ENCODE measurements around the gene TCOF1. TPM values are rescaled to one million over a fixed set of nuclear protein-coding genes. Genes with fewer than 3 reads are reported as not detected.

The TCOF1 gene
- total RNA-seq: 10 to 100 TPM; 17.5 to 18.1 TPM

DNA sequence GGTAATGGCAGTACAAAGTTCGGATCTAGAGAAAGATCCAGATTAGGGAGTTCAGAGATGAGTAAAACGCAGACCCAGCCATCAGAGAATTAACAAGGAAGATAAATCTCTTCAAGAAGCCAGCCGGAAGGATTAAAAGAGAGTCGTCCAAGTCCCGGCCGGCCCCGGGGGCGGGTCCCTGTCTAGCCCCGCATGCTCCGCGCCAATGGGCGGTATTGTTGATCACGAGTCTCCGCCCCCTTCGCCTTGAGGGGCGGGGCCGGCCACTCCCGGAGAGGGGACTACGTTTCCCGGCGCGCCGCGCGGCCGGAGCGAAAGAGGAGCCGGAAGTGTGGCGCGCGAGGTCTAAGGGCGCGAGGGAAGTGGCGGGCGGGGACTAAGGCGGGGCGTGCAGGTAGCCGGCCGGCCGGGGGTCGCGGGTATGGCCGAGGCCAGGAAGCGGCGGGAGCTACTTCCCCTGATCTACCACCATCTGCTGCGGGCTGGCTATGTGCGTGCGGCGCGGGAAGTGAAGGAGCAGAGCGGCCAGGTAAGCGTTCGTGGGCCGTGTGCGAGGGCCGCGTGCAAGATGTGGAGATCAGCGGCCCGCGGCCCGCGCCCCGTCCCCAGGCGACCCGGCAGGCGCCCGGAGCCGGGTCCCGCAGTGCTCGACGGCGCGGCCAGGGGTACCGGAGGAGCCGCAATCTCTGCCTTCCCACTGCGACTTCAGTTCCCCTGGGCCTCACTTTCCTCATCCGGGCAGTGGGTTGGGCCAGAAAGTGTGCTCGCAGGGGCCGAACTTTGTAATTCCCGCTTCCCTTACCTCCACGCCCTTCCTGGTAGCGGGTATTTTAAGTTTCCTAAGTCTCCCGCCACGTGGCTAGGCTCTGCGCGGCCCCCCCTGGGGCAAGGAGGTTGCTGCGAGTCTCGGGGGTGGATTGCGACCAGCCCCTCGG, at the start of gene TCOF1:
TCOF1 (plus strand) TSS at position 372 of the 935 bp plus-strand sequence; CDS start at position 422, 50 bp downstream.
- peaks cover 16% of the 10 kb centered on the region for H3K36me3 ChIP-seq
- H3K27me3 ChIP-seq: no peaks in the 10 kb centered on the region
- no peak for TF ChIP-seq CTCF (IDR thresholded peaks at IDR 0.05)
- no peaks in the 10 kb centered on the region for H3K9me3 ChIP-seq
- peak; percentile 96 for DNase-seq (ENCODE audit: low spot score)
- H3K27ac ChIP-seq: peak within 1 kb of the TSS; percentile 42 to 78
- peak within 1 kb of the TSS; percentile 86 to 99 for H3K4me3 ChIP-seq
- peaks cover 0 to 21% of the 10 kb centered on the region in 2 donors for H3K4me1 ChIP-seq

DNA sequence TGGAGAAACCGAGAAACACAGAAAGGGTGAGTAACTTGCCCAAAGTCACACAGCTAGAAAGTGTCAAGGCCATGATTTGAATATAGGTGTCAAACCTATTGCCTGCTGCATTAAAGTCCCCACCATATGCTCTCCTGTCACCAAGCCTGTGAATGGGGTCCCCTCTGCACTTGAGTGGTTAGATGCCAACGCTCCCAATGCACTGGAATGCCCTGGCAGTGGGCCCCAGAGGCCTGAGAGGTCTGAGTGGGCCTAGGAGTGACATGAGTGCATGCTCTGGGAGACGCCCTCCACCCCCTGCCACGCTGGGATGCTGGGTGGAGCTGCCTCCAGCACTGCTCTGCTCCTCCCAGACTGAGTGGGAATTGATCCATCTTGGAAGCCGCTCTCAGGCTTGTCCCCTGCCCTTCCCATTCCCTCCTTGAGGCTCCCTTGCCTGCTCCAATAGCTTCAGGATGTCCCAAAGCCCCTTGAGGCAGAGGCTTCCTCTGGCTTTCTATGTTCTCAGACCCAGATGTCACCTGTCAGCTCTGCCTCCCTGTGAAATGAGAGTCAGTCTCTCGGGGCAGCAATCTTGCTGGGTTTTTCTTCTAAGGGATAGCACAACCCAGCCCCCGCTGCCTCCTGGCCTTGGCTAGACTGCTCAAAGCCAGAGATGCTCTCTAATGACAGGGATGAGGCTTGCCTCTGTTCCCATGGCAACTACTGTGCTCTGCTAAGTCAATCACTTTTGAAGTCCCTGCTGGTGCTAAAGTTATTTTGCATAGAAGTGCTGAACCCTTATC, 48.2 kb upstream of the TCOF1 start:
- Histone ChIP-seq H3K36me3 (no peaks in the 10 kb centered on the region), H3K27ac (no peak overlapping the region), H3K4me3 (no peak overlapping the region), H3K4me1 (no peaks in the 10 kb centered on the region), H3K9me3 (no peaks in the 10 kb centered on the region), H3K27me3 (no peaks in the 10 kb centered on the region)
- TF ChIP-seq CTCF (IDR thresholded peaks at IDR 0.05): no peak
- no peak for DNase-seq (ENCODE audit: low spot score)

- Histone ChIP-seq H3K27me3 (no peaks in the 10 kb centered on the region), H3K36me3 (no peaks in the 10 kb centered on the region), H3K27ac (no peak overlapping the region), H3K4me1 (no peaks in the 10 kb centered on the region), H3K4me3 (no peak overlapping the region), H3K9me3 (no peaks in the 10 kb centered on the region)
- no peak for TF ChIP-seq CTCF (IDR thresholded peaks at IDR 0.05)
- DNase-seq (ENCODE audit: low spot score): no peak
These were observed 47.6 kb upstream of the TCOF1 start for GRCh38 chr5:150309886-150310239.

GRCh38 chr5:150310246-150310645, 47.3 kb upstream of the TCOF1 start:
- Histone ChIP-seq H3K27me3 (no peaks in the 10 kb centered on the region), H3K4me1 (no peaks in the 10 kb centered on the region), H3K4me3 (no peak overlapping the region), H3K27ac (no peak overlapping the region), H3K9me3 (no peaks in the 10 kb centered on the region), H3K36me3 (no peaks in the 10 kb centered on the region)
- TF ChIP-seq CTCF (IDR thresholded peaks at IDR 0.05): no peak
- no peak for DNase-seq (ENCODE audit: low spot score)

- Histone ChIP-seq H3K4me1 (no peaks in the 10 kb centered on the region), H3K27me3 (no peaks in the 10 kb centered on the region), H3K4me3 (no peak overlapping the region), H3K27ac (no peak overlapping the region), H3K36me3 (no peaks in the 10 kb centered on the region), H3K9me3 (no peaks in the 10 kb centered on the region)
- no peak for DNase-seq (ENCODE audit: low spot score)
- no peak for TF ChIP-seq CTCF (IDR thresholded peaks at IDR 0.05)
These were observed 46.3 kb upstream of the TCOF1 start for GRCh38 chr5:150311015-150311692.

All from right atrium auricular region (tissue), 2 donors.